GM12878 (cell line): ENCODE results near the gene CAP2. TPM values are rescaled to one million over a fixed set of nuclear protein-coding genes. Genes with fewer than 3 reads are reported as not detected.

Source experiments
- ATAC-seq: fragments of 200-7000 bp; cut with Tn5 transposase; 3 replicates; pipeline ENCODE4 v1.9.1; 2020; ENCODE audit warnings: mild to moderate bottlenecking, moderate library complexity
- BruUV-seq: library from RNA; stranded (reverse); fragments of 400-500 nt; replicated peaks from 2 replicates; lab custom pipeline; 2021; lab: Mats Ljungman, UMichigan
- CTCF ChIA-PET: fragments of 300-600 bp; sonication (Branson Sonifier 250); formaldehyde crosslinking; extraction: SDS; loops from one replicate; lab custom pipeline; 2021; ENCODE audit warnings: inconsistent platforms; lab: Yijun Ruan, JAX
- POLR2A ChIA-PET: fragments of 350-600 bp; formaldehyde crosslinking; extraction: SDS; loops from one replicate; lab custom pipeline; 2021; ENCODE audit warnings: inconsistent platforms; lab: Charles Lee
- RAD21 ChIA-PET: fragments of 300-600 bp; sonication (Branson Sonifier 250); formaldehyde crosslinking; loops from one replicate; lab custom pipeline; 2023; ENCODE audit warnings: antibody characterized with exemption; ENCODE audit not compliant: unreplicated experiment; lab: Charles Lee
- SMC1A ChIA-PET: fragments of 300-600 bp; sonication (Branson Sonifier 250); formaldehyde crosslinking; loops from one replicate; lab custom pipeline; 2023; ENCODE audit not compliant: unreplicated experiment, uncharacterized antibody; lab: Charles Lee
- DNase-seq: peaks from one replicate; pipeline ENCODE4 v3.0.0-alpha.2; 2011; ENCODE audit warnings: low read depth, low spot score
- FAIRE-seq: peaks from 3 replicates; lab custom pipeline; 2011; peaks lifted over from hg19 to GRCh38; lab: Jason Lieb, UNC
- H2AFZ ChIP-seq: 2 replicates; pipeline ENCODE4 v1.6.0; 2011; ENCODE audit warnings: low read depth, low read length, control low read depth; ENCODE audit not compliant: control insufficient read depth
- H3K27ac ChIP-seq: 2 replicates; pipeline ENCODE4 v1.5.1; 2011; ENCODE audit warnings: control low read depth; ENCODE audit not compliant: control insufficient read depth, insufficient read depth
- H3K27me3 ChIP-seq, 2 experiments: replicated peaks in 1 of 2; 2 replicates each; pipeline versions ENCODE4 v1.6.0 to v1.6.1; 2011; ENCODE audit warnings: low read length in 1 of 2; ENCODE audit not compliant: control insufficient read depth in 2 of 2, insufficient read depth in 2 of 2
- H3K36me3 ChIP-seq, 2 experiments: 2 replicates each; pipeline ENCODE4 v1.5.1; 2011; ENCODE audit warnings: low read length in 1 of 2; ENCODE audit not compliant: control insufficient read depth in 2 of 2, insufficient read depth in 2 of 2
- H3K4me1 ChIP-seq: 2 replicates; pipeline ENCODE4 v1.6.1; 2011; ENCODE audit warnings: mild to moderate bottlenecking, low read length, moderate library complexity, mixed read lengths; ENCODE audit not compliant: control insufficient read depth, insufficient read depth
- H3K4me2 ChIP-seq: 2 replicates; pipeline ENCODE4 v1.6.0; 2011; ENCODE audit warnings: control low read depth; ENCODE audit not compliant: control insufficient read depth, insufficient read depth
- H3K4me3 ChIP-seq: fragments of 200-600 bp; sonication (generic); 2 replicates; pipeline ENCODE4 v1.5.1; 2016
- H3K79me2 ChIP-seq: 2 replicates; pipeline ENCODE4 v1.6.0; 2011; ENCODE audit warnings: low read length; ENCODE audit not compliant: control insufficient read depth, insufficient read depth
- H3K9ac ChIP-seq: 2 replicates; pipeline ENCODE4 v1.8.0; 2011; ENCODE audit warnings: low read length, control low read depth, mixed read lengths; ENCODE audit not compliant: control insufficient read depth, insufficient read depth
- H3K9me3 ChIP-seq: replicated peaks from 3 replicates; pipeline ENCODE4 v1.5.1; 2011; ENCODE audit warnings: mild to moderate bottlenecking, low read length; ENCODE audit not compliant: control insufficient read depth, insufficient read depth
- H4K20me1 ChIP-seq: 2 replicates; pipeline ENCODE4 v1.6.0; 2011; ENCODE audit not compliant: control insufficient read depth, insufficient read depth
- SIN3A ChIP-seq: IDR thresholded peaks from 2 replicates; pipeline ENCODE4 v1.6.1; 2012; ENCODE audit warnings: low read depth, low read length, improper control_type of control experiment
- YBX1 ChIP-seq: fragments of 450-650 bp; IDR thresholded peaks from 2 replicates; pipeline ENCODE4 v1.6.1; 2016; ENCODE audit warnings: antibody characterized with exemption
- ZBTB40 ChIP-seq: fragments of 450-650 bp; IDR thresholded peaks from 2 replicates; pipeline ENCODE4 v1.6.1; 2016; ENCODE audit warnings: mild to moderate bottlenecking, moderate library complexity, borderline replicate concordance
- ZNF622 ChIP-seq: fragments of 450-650 bp; IDR thresholded peaks from 2 replicates; pipeline ENCODE4 v1.6.1; 2017; ENCODE audit warnings: mild to moderate bottlenecking, inconsistent platforms
- WGBS: methylation state at CpG from one replicate; pipeline ENCODE4 v1.1.6; 2016; ENCODE audit warnings: low lambda C conversion rate; ENCODE audit not compliant: insufficient replicate concordance, insufficient coverage; ENCODE audit errors: missing lambda C conversion rate; 5-methylcytosine and 5-hydroxymethylcytosine counted together
- in situ Hi-C: fragments of 300-500 bp; cut with MboI; formaldehyde crosslinking; loops from 9 replicates; pipeline ENCODE4 v1.14.3; 2018; ENCODE audit warnings: mixed read lengths
- intact Hi-C: fragments of 100-400 bp; cut with micrococcal nuclease; formaldehyde crosslinking; loops from one replicate; pipeline ENCODE4 v1.14.2; 2022; ENCODE audit not compliant: unreplicated experiment
- polyA plus RNA-seq, 11 experiments: library from polyadenylated mRNA; depleted of rRNA in 4 of 11; unstranded in 6 of 11; stranded (reverse) in 5 of 11; fragments of >200 nt; fragmentation: Nextera tagmentation in 4 of 11; fragmentation: Illumina TruSeq in 1 of 11; extraction: Ambion mirVana in 4 of 11; extraction: Trizol in 1 of 11; gene quantifications; 1 replicate in 1 of 11; 2 replicates in 10 of 11; pipeline versions ENCODE4 v1.2.1 to v1.2.3, GENCODE V29; 2011 to 2016; ENCODE audit warnings: inconsistent platforms in 2 of 11, missing spikeins in 2 of 11, low read depth in 1 of 11
- total RNA-seq, 4 experiments: library from RNA; depleted of rRNA in 3 of 4; stranded (reverse); fragments of >200 nt in 3 of 4; fragmentation: Illumina TruSeq in 1 of 4; extraction: Trizol in 1 of 4; gene quantifications; 2 replicates each; pipeline versions ENCODE4 v1.2.1 to v1.2.3, GENCODE V29; 2013 to 2021

The CAP2 gene
- total and polyA plus RNA-seq, 10 of the 15 experiments (the other 5 are each of a cell fraction or from before 2014, with no cell fraction given): 0.10 to 2.0 (median 0.15) TPM; not detected in 7

GRCh38 chr6:17349427-17349826 is 44.0 kb upstream of the CAP2 start:
- DNase-seq (no peak), FAIRE-seq (no peak), ATAC-seq (no peak)
- ChIA-PET POLR2A (interaction anchor here (0.7 kb wide), 1 partner anchor 170 kb away, joined by 3 read pairs; no protein-coding TSS in a partner anchor), CTCF (interaction anchor here (0.9 kb wide), 1 partner anchor 39 kb away, joined by 3 read pairs; no protein-coding TSS in a partner anchor), SMC1A (interaction anchor here (0.5 to 0.6 kb wide), 2 partner anchors 18 to 25 kb away, joined by 3 read pairs; no protein-coding TSS in a partner anchor), RAD21 (no interaction called here)
- Histone ChIP-seq H3K36me3 (no peaks in the 10 kb centered on the region), H3K9me3 (no peaks in the 10 kb centered on the region), H3K27me3 (no peaks in the 10 kb centered on the region), H3K4me1 (no peaks in the 10 kb centered on the region), H3K4me2 (no peak overlapping the region), H2AFZ (no peak overlapping the region), H4K20me1 (no peaks in the 10 kb centered on the region), H3K4me3 (no peak overlapping the region), H3K79me2 (no peaks in the 10 kb centered on the region), H3K9ac (no peak overlapping the region), H3K27ac (no peak overlapping the region)
- TF ChIP-seq ZNF622: no peak
- TF ChIP-seq YBX1: no peak
- TF ChIP-seq SIN3A: no peak
- no peak for TF ChIP-seq ZBTB40
- 6% methylated on average over 2 of the region's 2 CpGs for WGBS
- no TSS peak for BruUV-seq
- intact Hi-C loops (no loop called here), in situ Hi-C loops (no loop called here)
